ENCODE measurements around the gene NAV2.
A peak's percentile ranks its signal among the peaks of the same experiment; 100 is the strongest.

The NAV2 gene

GRCh38 chr11:20032577-20033260 lies 320.1 kb downstream of the NAV2 start:
- DNase-seq (ENCODE audit: low read depth): no peak
- TF ChIP-seq, protein P1, sequence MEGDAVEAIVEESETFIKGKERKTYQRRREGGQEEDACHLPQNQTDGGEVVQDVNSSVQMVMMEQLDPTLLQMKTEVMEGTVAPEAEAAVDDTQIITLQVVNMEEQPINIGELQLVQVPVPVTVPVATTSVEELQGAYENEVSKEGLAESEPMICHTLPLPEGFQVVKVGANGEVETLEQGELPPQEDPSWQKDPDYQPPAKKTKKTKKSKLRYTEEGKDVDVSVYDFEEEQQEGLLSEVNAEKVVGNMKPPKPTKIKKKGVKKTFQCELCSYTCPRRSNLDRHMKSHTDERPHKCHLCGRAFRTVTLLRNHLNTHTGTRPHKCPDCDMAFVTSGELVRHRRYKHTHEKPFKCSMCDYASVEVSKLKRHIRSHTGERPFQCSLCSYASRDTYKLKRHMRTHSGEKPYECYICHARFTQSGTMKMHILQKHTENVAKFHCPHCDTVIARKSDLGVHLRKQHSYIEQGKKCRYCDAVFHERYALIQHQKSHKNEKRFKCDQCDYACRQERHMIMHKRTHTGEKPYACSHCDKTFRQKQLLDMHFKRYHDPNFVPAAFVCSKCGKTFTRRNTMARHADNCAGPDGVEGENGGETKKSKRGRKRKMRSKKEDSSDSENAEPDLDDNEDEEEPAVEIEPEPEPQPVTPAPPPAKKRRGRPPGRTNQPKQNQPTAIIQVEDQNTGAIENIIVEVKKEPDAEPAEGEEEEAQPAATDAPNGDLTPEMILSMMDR (conservative IDR thresholded peaks at IDR 0.05; ENCODE audit: low read depth, low read length): no peak
- H3K4me3 ChIP-seq (ENCODE audit: low read depth, low read length): no peak overlapping the region

GRCh38 chr11:20033806-20034205 lies 321.2 kb downstream of the NAV2 start:
- no peak overlapping the region for H3K4me3 ChIP-seq (ENCODE audit: low read depth, low read length)
- DNase-seq (ENCODE audit: low read depth): no peak
- TF ChIP-seq, protein P1 (conservative IDR thresholded peaks at IDR 0.05; ENCODE audit: low read depth, low read length): no peak

- H3K4me3 ChIP-seq (ENCODE audit: low read depth, low read length): no peak overlapping the region
- no peak for DNase-seq (ENCODE audit: low read depth)
- TF ChIP-seq, protein P1 (conservative IDR thresholded peaks at IDR 0.05; ENCODE audit: low read depth, low read length): no peak
Observed at GRCh38 chr11:20034941-20035340, 322.3 kb downstream of the NAV2 start.

GRCh38 chr11:20035375-20035700 lies 322.7 kb downstream of the NAV2 start:
- DNase-seq (ENCODE audit: low read depth): no peak
- no peak overlapping the region for H3K4me3 ChIP-seq (ENCODE audit: low read depth, low read length)
- TF ChIP-seq, protein P1 (conservative IDR thresholded peaks at IDR 0.05; ENCODE audit: low read depth, low read length): no peak

- TF ChIP-seq, protein P1 (conservative IDR thresholded peaks at IDR 0.05; ENCODE audit: low read depth, low read length): no peak
- peak; percentile 90 for DNase-seq (ENCODE audit: low read depth)
- no peak overlapping the region for H3K4me3 ChIP-seq (ENCODE audit: low read depth, low read length)
Observed at GRCh38 chr11:20035701-20036601, 323.3 kb downstream of the NAV2 start.

DNA sequence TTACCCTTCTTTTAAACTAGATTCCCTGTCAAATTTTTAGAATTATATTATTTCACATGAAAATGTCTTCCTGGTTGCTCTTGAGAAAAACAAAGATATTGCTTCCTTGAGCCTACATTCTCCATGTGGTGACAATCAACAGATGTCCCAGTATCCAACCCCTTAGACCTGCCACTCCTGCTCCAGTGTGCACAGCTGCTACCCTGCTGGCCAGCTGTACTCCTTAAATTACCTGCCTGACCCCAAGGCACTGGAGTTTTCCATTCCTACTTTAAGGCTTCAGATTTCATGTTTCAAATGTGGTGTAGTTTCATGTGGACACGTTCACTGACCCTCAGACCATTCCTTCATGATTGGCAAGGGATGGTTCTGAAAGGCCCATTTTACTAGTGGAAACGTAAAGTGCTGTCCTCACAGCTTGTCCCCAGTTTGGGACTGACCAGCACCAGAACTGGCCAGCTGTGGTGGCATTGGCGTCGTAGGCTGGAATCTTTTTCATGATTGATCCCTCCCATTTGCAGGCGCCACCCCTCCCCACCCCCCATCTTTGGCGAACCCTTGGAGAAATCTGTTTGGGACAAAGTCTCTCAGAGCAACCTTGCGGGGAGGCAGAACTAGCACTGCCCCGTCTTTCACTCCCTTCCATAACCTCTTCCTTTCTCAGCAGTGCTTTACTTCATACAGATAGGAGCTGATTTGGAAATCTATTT lies 324.1 kb downstream of the NAV2 start:
- TF ChIP-seq, protein P1 (conservative IDR thresholded peaks at IDR 0.05; ENCODE audit: low read depth, low read length): no peak
- no peak overlapping the region for H3K4me3 ChIP-seq (ENCODE audit: low read depth, low read length)
- no peak for DNase-seq (ENCODE audit: low read depth)
